Neural crest cell (in vitro differentiated cells): ENCODE data around the gene MICAL2. TPM values are rescaled to one million over a fixed set of nuclear protein-coding genes. Genes with fewer than 3 reads are reported as not detected.

Source experiments
- DNase-seq: peaks from one replicate; pipeline ENCODE4 v3.0.0; 2021; ENCODE audit warnings: low read depth, mixed read lengths, low spot score
- H3K27ac Mint-ChIP-seq: one replicate; pipeline ENCODE4 v1.8.0; 2021; ENCODE audit warnings: mild to moderate bottlenecking, mixed read lengths; ENCODE audit not compliant: unreplicated experiment
- H3K27me3 Mint-ChIP-seq: 2 replicates; pipeline ENCODE4 v1.8.0; 2021; ENCODE audit warnings: low read depth, mild to moderate bottlenecking, mixed read lengths
- H3K36me3 Mint-ChIP-seq: 2 replicates; pipeline ENCODE4 v1.8.0; 2021; ENCODE audit warnings: low read depth, mild to moderate bottlenecking, mixed read lengths
- H3K4me1 Mint-ChIP-seq: 2 replicates; pipeline ENCODE4 v1.8.0; 2021; ENCODE audit warnings: mixed read lengths
- H3K4me3 Mint-ChIP-seq: one replicate; pipeline ENCODE4 v1.8.0; 2021; ENCODE audit warnings: mild to moderate bottlenecking, mixed read lengths
- H3K9me3 Mint-ChIP-seq: 2 replicates; pipeline ENCODE4 v1.8.0; 2021; ENCODE audit warnings: mixed read lengths
- CTCF ChIP-seq: fragments of 200-600 bp; sonication (generic); conservative IDR thresholded peaks from 2 replicates; pipeline ENCODE4 v1.5.0; 2021; ENCODE audit warnings: antibody characterized with exemption, mild to moderate bottlenecking
- total RNA-seq: library from RNA; stranded (reverse); gene quantifications from 2 replicates; pipeline ENCODE4 v1.2.1, GENCODE V29; 2021

The MICAL2 gene
- total RNA-seq, 1 donor from 2014 or later: 1.1 TPM

- no peaks in the 10 kb centered on the region for H3K27me3 Mint-ChIP-seq
- TF ChIP-seq CTCF: no peak
- H3K4me3 Mint-ChIP-seq: no peak overlapping the region
- H3K9me3 Mint-ChIP-seq: no peaks in the 10 kb centered on the region
- DNase-seq: no peak
- no peaks in the 10 kb centered on the region for H3K4me1 Mint-ChIP-seq
- H3K36me3 Mint-ChIP-seq: no peaks in the 10 kb centered on the region
- no peak overlapping the region for H3K27ac Mint-ChIP-seq
These were observed 61.5 kb downstream of the MICAL2 start for GRCh38 chr11:12171921-12172320.

GRCh38 chr11:12172493-12173013, 62.2 kb downstream of the MICAL2 start:
- no peaks in the 10 kb centered on the region for H3K36me3 Mint-ChIP-seq
- no peaks in the 10 kb centered on the region for H3K4me1 Mint-ChIP-seq
- TF ChIP-seq CTCF: no peak
- H3K27ac Mint-ChIP-seq: no peak overlapping the region
- no peaks in the 10 kb centered on the region for H3K27me3 Mint-ChIP-seq
- H3K4me3 Mint-ChIP-seq: no peak overlapping the region
- no peaks in the 10 kb centered on the region for H3K9me3 Mint-ChIP-seq
- DNase-seq: no peak

DNA sequence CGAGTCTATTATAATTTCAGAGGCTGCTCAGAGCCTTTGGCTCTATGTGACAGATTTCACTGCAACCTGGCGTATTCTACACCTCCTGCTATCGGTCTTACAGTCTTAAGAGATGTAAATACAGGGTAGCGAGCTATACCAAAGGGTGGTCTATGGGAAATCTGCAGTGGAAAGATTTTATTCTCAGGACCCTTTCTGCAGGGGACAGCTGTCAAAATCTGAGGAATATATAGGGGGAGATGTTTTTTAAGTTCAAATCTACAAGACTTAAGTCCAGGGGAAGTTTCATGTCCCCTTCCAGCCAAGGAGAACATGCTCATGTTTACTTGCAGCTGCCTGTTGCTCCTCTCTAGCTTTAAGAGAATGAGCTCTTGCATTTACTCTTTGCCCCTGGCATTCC, 62.7 kb downstream of the MICAL2 start:
- Mint-ChIP-seq H3K4me3 (no peak overlapping the region), H3K27ac (no peak overlapping the region), H3K36me3 (no peaks in the 10 kb centered on the region), H3K4me1 (no peaks in the 10 kb centered on the region), H3K9me3 (no peaks in the 10 kb centered on the region), H3K27me3 (no peaks in the 10 kb centered on the region)
- no peak for TF ChIP-seq CTCF
- no peak for DNase-seq

DNA sequence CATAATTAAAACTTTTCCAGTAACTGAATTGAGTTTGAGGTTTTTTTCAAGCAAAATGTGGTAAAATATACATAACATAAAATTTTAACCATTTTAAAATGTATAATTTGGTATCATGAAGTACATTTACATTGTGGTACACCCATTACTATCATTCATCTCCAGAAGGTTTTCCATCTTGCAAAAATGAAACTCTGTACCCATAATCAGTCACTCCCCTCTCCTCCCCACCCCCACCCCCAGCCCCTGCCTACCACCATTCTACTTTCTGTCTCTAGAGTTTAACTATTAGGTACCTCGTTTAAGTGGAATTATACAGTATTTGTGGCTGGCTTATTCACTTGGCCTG, 63.7 kb downstream of the MICAL2 start:
- Mint-ChIP-seq H3K36me3 (no peaks in the 10 kb centered on the region), H3K9me3 (no peaks in the 10 kb centered on the region), H3K27me3 (no peaks in the 10 kb centered on the region), H3K4me3 (no peak overlapping the region), H3K27ac (no peak overlapping the region), H3K4me1 (no peaks in the 10 kb centered on the region)
- DNase-seq: no peak
- no peak for TF ChIP-seq CTCF

DNA sequence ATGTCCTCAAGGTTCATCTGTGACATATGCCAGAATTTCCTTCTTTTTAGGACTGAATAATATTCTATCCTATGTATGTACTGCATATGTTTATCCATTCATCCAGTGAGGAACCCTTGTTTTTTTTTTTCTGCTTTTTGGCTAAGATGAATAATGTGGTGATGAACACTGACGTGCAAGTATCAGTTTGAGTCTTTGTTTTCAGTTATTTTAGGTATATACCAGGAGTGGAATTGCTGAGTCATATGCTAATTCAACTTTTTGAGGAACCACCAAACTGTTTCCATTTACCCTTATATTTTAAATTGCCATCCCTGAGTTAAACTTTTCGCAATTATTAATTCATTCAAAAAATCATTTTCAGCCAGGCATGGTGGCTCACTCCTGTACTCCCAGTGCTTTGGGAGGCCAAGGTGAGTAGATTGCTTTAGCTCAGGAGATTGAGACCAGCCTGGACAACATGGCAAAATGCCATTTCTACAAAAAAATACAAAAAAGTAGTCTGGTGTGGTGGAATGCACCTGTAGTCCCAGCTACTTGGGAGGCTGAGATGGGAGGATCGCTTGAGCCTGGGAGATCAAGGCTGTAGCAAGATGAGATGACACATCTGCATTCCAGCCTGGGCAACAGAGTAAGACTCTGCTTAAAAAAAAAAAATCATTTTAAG, 64.2 kb downstream of the MICAL2 start:
- no peak overlapping the region for H3K4me3 Mint-ChIP-seq
- no peaks in the 10 kb centered on the region for H3K4me1 Mint-ChIP-seq
- no peak for TF ChIP-seq CTCF
- no peak overlapping the region for H3K27ac Mint-ChIP-seq
- no peaks in the 10 kb centered on the region for H3K9me3 Mint-ChIP-seq
- H3K27me3 Mint-ChIP-seq: no peaks in the 10 kb centered on the region
- H3K36me3 Mint-ChIP-seq: no peaks in the 10 kb centered on the region
- no peak for DNase-seq
